DMS53 treated with DMSO at 0.1 percent for 48 hours (cell line): ENCODE measurements around the gene TP53BP1.

Experiments used
- DNase-seq: peaks from one replicate; lab custom pipeline; 2025; ENCODE audit not compliant: unreplicated experiment; lab: John Stamatoyannopoulos, UW

Gene TP53BP1

DNA sequence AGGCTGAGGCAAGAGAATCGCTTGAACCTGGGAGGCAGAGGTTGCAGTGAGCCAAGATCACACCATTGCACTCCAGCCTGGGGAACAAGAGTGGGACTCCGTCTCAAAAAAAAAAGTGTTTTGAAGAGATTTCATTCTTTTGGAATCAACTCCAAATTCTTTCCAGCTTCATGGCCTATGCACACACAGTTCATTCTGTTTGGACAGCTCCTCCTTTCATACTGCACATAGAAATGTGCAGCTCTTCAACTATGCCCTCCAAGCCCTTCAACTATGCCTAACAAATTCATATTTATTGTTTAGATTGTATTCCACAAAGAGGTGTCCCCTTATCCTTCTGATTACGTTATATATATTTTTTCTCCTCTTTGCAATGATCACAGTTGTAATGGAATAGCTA, 4.2 kb downstream of the TP53BP1 start:
- DNase-seq = no peak

- DNase-seq = no peak
These were observed 5.6 kb downstream of the TP53BP1 start for GRCh38 chr15:43487271-43487895.

DNA sequence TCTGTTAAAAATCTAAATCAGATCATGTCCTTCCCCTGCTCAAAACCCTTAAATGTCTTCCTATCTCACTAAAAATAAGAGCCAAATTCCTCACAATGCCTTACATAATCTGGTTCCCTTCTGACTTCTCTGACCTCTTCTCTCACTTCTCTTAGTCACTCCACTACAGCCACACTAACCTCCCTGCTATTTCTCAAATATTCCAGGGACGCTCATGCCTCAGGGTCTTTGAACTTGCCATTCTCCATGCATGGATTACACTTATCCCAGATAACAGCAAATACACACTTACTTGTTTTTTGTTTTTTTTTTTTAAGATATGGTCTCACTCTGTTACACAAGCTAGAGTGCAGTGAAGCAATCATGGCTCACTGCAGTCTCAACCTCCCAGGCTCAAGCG, 8.5 kb downstream of the TP53BP1 start:
- no peak for DNase-seq

- DNase-seq = no peak
These were observed 9.4 kb downstream of the TP53BP1 start for GRCh38 chr15:43483297-43484128.

DNA sequence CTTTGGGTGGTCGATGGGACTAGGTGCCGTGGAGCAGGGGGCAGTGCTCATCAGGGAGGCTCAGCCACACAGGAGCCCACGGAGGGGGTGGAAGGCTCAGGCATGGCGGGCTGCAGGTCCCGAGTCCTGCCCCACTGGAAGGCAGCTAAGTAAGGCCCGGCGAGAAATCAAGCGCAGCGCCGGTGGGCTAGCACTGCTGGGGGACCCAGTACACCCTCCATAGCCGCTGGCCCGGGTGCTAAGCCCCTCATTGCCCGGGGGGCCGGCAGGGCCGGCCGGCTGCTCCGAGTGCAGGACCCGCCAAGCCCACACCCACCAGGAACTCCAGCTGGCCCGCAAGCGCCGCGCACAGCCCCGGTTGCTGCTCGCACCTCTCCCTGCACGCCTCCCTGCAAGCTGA, 19.1 kb downstream of the TP53BP1 start:
- no peak for DNase-seq

DNA sequence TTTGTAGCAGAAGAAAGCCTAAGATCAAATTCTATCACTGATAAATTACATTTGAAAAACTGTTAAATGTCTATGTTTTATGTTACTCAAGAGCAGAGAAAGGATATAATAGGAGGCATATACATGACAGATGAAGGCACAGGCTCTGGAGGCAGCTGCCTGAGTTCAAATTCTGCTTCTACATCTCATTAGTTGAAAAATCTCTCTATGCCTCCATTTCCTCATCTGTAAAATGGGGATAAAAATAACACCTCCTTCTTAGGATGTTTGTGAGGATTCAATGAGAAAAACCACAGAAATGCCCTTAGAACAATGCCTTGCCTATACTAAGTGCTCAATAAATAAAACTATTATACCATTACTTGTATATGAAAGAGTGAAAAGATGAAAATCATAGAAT, 21.0 kb downstream of the TP53BP1 start:
- DNase-seq = no peak

- no peak for DNase-seq
These were observed 23.1 kb downstream of the TP53BP1 start for GRCh38 chr15:43469867-43470266.

DNA sequence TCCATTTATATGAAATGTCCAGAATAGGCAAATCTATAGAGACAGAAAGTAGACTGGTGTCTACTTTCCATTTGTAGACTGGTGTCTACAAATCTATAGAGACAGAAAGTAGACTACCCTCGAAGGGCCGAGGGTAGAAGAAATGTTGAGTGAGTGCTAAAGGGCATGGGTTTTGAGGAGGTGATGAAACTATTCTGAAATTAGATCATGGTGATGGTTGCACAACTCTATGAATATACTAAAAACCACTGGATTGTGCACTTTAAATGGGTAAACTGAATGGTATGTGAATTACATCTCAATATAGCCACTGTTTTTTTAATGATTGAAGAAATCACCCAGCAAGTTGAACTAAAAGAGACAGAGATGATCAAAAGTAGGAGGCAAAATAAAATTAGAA, 27.9 kb downstream of the TP53BP1 start:
- no peak for DNase-seq

DNA sequence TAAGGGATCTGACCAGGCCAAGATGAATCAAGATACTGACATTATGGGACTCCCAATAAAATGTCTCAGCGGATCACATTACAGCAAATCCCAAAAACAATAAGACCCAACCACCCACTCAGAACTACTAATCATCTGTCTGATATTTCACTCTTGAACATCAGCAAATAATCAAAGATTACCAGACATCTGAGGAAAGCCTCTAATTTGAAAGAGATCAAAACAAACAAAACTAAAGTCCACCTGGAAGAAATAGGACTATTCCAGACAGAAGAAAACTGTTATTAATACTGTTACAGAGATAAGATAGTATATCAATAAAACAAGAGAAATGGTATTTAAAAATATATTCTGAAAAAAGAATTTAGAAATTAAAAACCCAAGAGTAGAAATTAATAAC, 29.0 kb downstream of the TP53BP1 start:
- no peak for DNase-seq

DNA sequence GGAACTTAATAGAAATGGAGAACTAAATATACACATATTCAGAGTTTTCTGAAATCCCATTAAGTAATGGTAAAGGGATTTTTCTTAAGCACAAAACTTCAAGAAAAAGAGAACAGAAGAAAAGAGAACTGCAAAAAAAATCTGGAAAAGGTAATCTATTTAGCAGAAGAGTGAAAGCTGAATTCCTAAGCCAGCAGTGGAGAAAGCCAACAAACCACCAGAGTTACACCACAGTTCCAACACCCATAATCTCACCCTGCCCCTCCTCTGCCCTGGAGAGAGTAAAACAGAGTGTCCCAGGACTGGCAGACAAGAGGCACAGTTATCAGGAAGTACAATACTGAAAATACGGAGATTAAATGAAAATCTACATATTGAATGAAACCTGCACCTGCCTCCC, 29.4 kb downstream of the TP53BP1 start:
- DNase-seq = no peak

DNA sequence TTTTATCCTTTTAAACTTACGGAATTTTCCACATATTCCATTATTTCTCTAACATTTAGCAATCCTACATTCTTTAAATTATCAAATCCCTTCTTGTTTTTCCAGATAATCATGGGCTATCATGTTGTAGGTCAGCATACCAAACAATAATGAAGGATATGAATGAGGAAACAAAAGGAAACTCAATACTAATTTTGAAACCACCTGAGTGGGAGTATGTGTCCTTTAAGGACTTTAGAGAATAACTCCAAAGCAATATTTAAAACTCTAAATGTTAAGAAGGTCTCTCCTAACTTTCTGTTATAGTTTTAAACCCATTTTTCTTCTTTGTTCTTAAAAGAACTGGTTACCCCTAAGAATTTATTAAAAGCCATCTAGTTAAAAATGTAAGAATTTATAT, 43.0 kb downstream of the TP53BP1 start:
- no peak for DNase-seq

DNA sequence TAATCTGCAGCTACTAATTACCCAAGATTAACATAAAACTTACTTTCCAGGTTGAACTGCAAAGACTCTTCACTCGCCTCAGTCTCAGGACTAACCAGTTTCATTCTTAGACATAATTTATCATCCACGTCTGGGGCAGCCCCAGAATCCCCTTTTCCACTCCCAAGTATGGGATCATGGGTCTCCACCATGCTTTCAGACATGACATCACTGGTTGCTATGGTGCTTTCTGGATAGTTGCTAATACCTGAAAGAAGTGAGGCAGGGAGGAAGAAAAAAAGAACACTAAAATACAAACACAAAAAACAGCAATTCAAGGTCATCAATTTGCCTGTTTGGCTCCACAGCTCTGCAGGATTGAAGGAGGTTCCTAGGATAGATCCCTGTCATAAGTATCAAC, 46.6 kb downstream of the TP53BP1 start:
- DNase-seq = no peak

DNA sequence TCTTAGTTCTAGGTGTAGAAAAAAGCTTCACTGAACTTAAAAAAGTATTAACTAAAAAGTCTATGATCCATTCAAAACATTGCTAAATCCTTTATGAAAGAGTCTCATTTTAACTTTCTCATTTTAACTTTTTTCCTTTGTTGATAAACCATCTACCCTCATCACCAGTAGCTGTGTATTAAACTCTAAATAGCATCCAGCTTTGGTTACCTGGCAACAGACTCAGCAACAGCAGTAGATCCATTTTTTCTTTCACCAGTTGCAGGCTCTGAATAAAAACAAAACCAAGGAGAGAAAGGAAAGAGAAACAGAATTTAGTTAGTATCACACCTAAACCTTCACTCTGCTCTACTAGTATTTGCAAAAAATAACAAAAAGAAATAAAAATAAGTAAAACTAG, 51.6 kb downstream of the TP53BP1 start:
- DNase-seq = no peak

GRCh38 chr15:43440721-43441281, 52.2 kb downstream of the TP53BP1 start:
- DNase-seq = peak; percentile 57

DNA sequence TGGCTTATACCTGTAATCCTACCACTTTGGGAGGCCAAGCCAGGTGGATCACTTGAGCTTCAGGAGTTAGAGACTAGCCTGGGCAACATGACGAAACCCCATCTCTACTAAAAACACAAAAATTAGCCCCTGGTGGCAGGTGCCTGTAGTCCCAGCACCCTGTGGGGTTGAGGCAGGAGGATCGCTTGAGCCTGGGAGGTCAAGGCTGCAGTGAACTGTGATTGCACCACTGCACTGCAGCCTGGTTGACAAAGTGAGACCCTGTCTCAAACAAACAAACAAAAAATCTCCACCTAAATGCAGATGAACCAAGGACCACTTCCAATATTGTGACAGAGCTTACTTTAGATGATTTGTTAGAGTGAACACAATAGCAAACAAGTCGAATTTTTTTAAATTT, 53.7 kb downstream of the TP53BP1 start:
- DNase-seq = no peak

GRCh38 chr15:43436395-43436794, 56.6 kb downstream of the TP53BP1 start:
- DNase-seq = no peak

- no peak for DNase-seq
These were observed 58.5 kb downstream of the TP53BP1 start for GRCh38 chr15:43434446-43434845.

DNA sequence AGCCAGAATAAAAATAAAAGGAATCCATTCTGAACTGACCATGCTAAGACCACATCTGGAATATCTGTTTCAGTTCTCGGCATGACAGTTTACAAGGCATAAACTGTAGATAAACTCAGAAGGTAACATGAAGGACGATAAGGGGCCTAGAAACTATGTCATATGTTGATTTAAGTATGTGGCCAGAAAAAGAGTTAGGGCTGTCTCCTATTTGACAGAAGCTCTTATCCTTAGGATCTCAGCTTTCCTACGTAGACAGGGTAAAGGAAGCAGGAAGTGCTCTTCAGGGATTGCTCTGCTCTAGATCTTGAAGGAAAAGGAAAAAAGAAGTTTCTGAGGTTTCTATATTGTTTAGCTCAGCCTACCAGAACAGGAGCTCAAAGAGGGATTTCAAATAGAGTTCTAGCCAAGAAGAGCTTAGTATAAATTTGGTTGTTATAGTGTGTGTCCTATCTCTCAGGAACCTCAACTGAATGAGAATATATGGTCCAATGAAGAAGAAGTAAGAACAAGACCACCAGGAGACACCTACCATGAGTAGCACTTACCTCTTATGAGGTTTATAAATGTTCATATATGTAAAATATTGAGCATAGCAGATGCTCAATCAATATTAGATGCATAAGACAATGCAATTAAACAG, 59.2 kb downstream of the TP53BP1 start:
- no peak for DNase-seq

- DNase-seq = no peak
These were observed 59.8 kb downstream of the TP53BP1 start for GRCh38 chr15:43433165-43433564.

- DNase-seq = no peak
These were observed 63.3 kb downstream of the TP53BP1 start for GRCh38 chr15:43429687-43430086.

DNA sequence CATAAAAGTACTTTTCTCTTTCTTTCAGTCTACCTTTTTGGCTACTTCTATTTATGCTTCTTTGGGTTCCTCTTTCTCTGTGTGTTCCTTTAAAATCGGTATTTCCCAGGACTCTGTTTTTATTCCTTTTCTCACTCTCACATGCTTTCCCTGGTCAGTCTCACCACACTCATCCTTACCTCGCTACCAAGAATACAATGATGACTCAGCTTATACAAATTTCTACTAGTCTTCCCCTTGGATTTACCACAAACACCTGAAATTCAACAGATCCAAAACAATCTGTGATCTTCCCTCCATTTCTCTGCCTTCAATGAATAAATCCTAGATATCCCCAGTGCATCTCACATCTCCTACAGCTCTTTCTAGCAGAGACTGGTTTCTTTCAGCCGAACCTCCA, 69.2 kb downstream of the TP53BP1 start:
- no peak for DNase-seq

GRCh38 chr15:43420876-43421275, 72.1 kb downstream of the TP53BP1 start:
- DNase-seq = no peak
